ENCODE results near the gene NFAM1.

The NFAM1 gene

GRCh38 chr22:42361523-42361922 is 70.7 kb downstream of the NFAM1 start:
- no peaks in the 10 kb centered on the region for H3K4me1 ChIP-seq (ENCODE audit: control insufficient read depth in 1 of 2, insufficient read depth in 2 of 2, low read length in 2 of 2)
- H3K36me3 ChIP-seq (ENCODE audit: control insufficient read depth in 1 of 2, insufficient read depth in 2 of 2, low read length in 2 of 2) = no peaks in the 10 kb centered on the region
- no peaks in the 10 kb centered on the region for H3K9me3 ChIP-seq (ENCODE audit: control insufficient read depth in 1 of 2, low read length in 2 of 2)
- H3K9ac ChIP-seq (ENCODE audit: low read depth in 1 of 2, low read length in 2 of 2) = no peak overlapping the region
- no peaks in the 10 kb centered on the region for H3K27me3 ChIP-seq (ENCODE audit: control insufficient read depth in 1 of 2, insufficient read depth in 2 of 2, low read length in 2 of 2)
- no peak overlapping the region for H3K27ac ChIP-seq (ENCODE audit: low read depth, low read length)
- no peak overlapping the region for H3K4me3 ChIP-seq (ENCODE audit: low read depth in 1 of 2, low read length in 2 of 2)

- H3K4me1 ChIP-seq (ENCODE audit: control insufficient read depth in 1 of 2, insufficient read depth in 2 of 2, low read length in 2 of 2) = no peaks in the 10 kb centered on the region
- no peaks in the 10 kb centered on the region for H3K9me3 ChIP-seq (ENCODE audit: control insufficient read depth in 1 of 2, low read length in 2 of 2)
- no peaks in the 10 kb centered on the region for H3K36me3 ChIP-seq (ENCODE audit: control insufficient read depth in 1 of 2, insufficient read depth in 2 of 2, low read length in 2 of 2)
- no peak overlapping the region for H3K9ac ChIP-seq (ENCODE audit: low read depth in 1 of 2, low read length in 2 of 2)
- no peak overlapping the region for H3K4me3 ChIP-seq (ENCODE audit: low read depth in 1 of 2, low read length in 2 of 2)
- H3K27ac ChIP-seq (ENCODE audit: low read depth, low read length) = no peak overlapping the region
- no peaks in the 10 kb centered on the region for H3K27me3 ChIP-seq (ENCODE audit: control insufficient read depth in 1 of 2, insufficient read depth in 2 of 2, low read length in 2 of 2)
Measured at GRCh38 chr22:42360348-42360747, 71.9 kb downstream of the NFAM1 start.

GRCh38 chr22:42358643-42359558 is 73.3 kb downstream of the NFAM1 start:
- H3K9ac ChIP-seq (ENCODE audit: low read depth in 1 of 2, low read length in 2 of 2) = no peak overlapping the region
- H3K4me1 ChIP-seq (ENCODE audit: control insufficient read depth in 1 of 2, insufficient read depth in 2 of 2, low read length in 2 of 2) = no peaks in the 10 kb centered on the region
- H3K36me3 ChIP-seq (ENCODE audit: control insufficient read depth in 1 of 2, insufficient read depth in 2 of 2, low read length in 2 of 2) = no peaks in the 10 kb centered on the region
- H3K9me3 ChIP-seq (ENCODE audit: control insufficient read depth in 1 of 2, low read length in 2 of 2) = no peaks in the 10 kb centered on the region
- H3K27ac ChIP-seq (ENCODE audit: low read depth, low read length) = no peak overlapping the region
- H3K4me3 ChIP-seq (ENCODE audit: low read depth in 1 of 2, low read length in 2 of 2) = no peak overlapping the region
- no peaks in the 10 kb centered on the region for H3K27me3 ChIP-seq (ENCODE audit: control insufficient read depth in 1 of 2, insufficient read depth in 2 of 2, low read length in 2 of 2)

GRCh38 chr22:42357634-42358296 is 74.4 kb downstream of the NFAM1 start:
- no peak overlapping the region for H3K27ac ChIP-seq (ENCODE audit: low read depth, low read length)
- H3K4me1 ChIP-seq (ENCODE audit: control insufficient read depth in 1 of 2, insufficient read depth in 2 of 2, low read length in 2 of 2) = no peaks in the 10 kb centered on the region
- H3K27me3 ChIP-seq (ENCODE audit: control insufficient read depth in 1 of 2, insufficient read depth in 2 of 2, low read length in 2 of 2) = no peaks in the 10 kb centered on the region
- no peak overlapping the region for H3K9ac ChIP-seq (ENCODE audit: low read depth in 1 of 2, low read length in 2 of 2)
- no peaks in the 10 kb centered on the region for H3K9me3 ChIP-seq (ENCODE audit: control insufficient read depth in 1 of 2, low read length in 2 of 2)
- H3K36me3 ChIP-seq (ENCODE audit: control insufficient read depth in 1 of 2, insufficient read depth in 2 of 2, low read length in 2 of 2) = no peaks in the 10 kb centered on the region
- no peak overlapping the region for H3K4me3 ChIP-seq (ENCODE audit: low read depth in 1 of 2, low read length in 2 of 2)

GRCh38 chr22:42357221-42357620 is 75.0 kb downstream of the NFAM1 start:
- Histone ChIP-seq H3K9ac (ENCODE audit: low read depth in 1 of 2, low read length in 2 of 2) (no peak overlapping the region), H3K9me3 (ENCODE audit: control insufficient read depth in 1 of 2, low read length in 2 of 2) (no peaks in the 10 kb centered on the region), H3K36me3 (ENCODE audit: control insufficient read depth in 1 of 2, insufficient read depth in 2 of 2, low read length in 2 of 2) (no peaks in the 10 kb centered on the region), H3K4me1 (ENCODE audit: control insufficient read depth in 1 of 2, insufficient read depth in 2 of 2, low read length in 2 of 2) (no peaks in the 10 kb centered on the region), H3K27ac (ENCODE audit: low read depth, low read length) (no peak overlapping the region), H3K27me3 (ENCODE audit: control insufficient read depth in 1 of 2, insufficient read depth in 2 of 2, low read length in 2 of 2) (no peaks in the 10 kb centered on the region), H3K4me3 (ENCODE audit: low read depth in 1 of 2, low read length in 2 of 2) (no peak overlapping the region)

GRCh38 chr22:42356533-42356932 is 75.7 kb downstream of the NFAM1 start:
- no peaks in the 10 kb centered on the region for H3K4me1 ChIP-seq (ENCODE audit: control insufficient read depth in 1 of 2, insufficient read depth in 2 of 2, low read length in 2 of 2)
- H3K27me3 ChIP-seq (ENCODE audit: control insufficient read depth in 1 of 2, insufficient read depth in 2 of 2, low read length in 2 of 2) = no peaks in the 10 kb centered on the region
- H3K4me3 ChIP-seq (ENCODE audit: low read depth in 1 of 2, low read length in 2 of 2) = no peak overlapping the region
- no peak overlapping the region for H3K9ac ChIP-seq (ENCODE audit: low read depth in 1 of 2, low read length in 2 of 2)
- H3K36me3 ChIP-seq (ENCODE audit: control insufficient read depth in 1 of 2, insufficient read depth in 2 of 2, low read length in 2 of 2) = no peaks in the 10 kb centered on the region
- H3K27ac ChIP-seq (ENCODE audit: low read depth, low read length) = no peak overlapping the region
- no peaks in the 10 kb centered on the region for H3K9me3 ChIP-seq (ENCODE audit: control insufficient read depth in 1 of 2, low read length in 2 of 2)

GRCh38 chr22:42353883-42354727 is 78.1 kb downstream of the NFAM1 start:
- H3K27ac ChIP-seq (ENCODE audit: low read depth, low read length) = no peak overlapping the region
- no peak overlapping the region for H3K9ac ChIP-seq (ENCODE audit: low read depth in 1 of 2, low read length in 2 of 2)
- H3K4me1 ChIP-seq (ENCODE audit: control insufficient read depth in 1 of 2, insufficient read depth in 2 of 2, low read length in 2 of 2) = no peaks in the 10 kb centered on the region
- H3K36me3 ChIP-seq (ENCODE audit: control insufficient read depth in 1 of 2, insufficient read depth in 2 of 2, low read length in 2 of 2) = no peaks in the 10 kb centered on the region
- no peaks in the 10 kb centered on the region for H3K27me3 ChIP-seq (ENCODE audit: control insufficient read depth in 1 of 2, insufficient read depth in 2 of 2, low read length in 2 of 2)
- no peak overlapping the region for H3K4me3 ChIP-seq (ENCODE audit: low read depth in 1 of 2, low read length in 2 of 2)
- no peaks in the 10 kb centered on the region for H3K9me3 ChIP-seq (ENCODE audit: control insufficient read depth in 1 of 2, low read length in 2 of 2)

GRCh38 chr22:42350373-42350772 is 81.8 kb downstream of the NFAM1 start:
- Histone ChIP-seq H3K4me3 (ENCODE audit: low read depth in 1 of 2, low read length in 2 of 2) (no peak overlapping the region), H3K9ac (ENCODE audit: low read depth in 1 of 2, low read length in 2 of 2) (no peak overlapping the region), H3K36me3 (ENCODE audit: control insufficient read depth in 1 of 2, insufficient read depth in 2 of 2, low read length in 2 of 2) (no peaks in the 10 kb centered on the region), H3K4me1 (ENCODE audit: control insufficient read depth in 1 of 2, insufficient read depth in 2 of 2, low read length in 2 of 2) (no peaks in the 10 kb centered on the region), H3K9me3 (ENCODE audit: control insufficient read depth in 1 of 2, low read length in 2 of 2) (no peaks in the 10 kb centered on the region), H3K27ac (ENCODE audit: low read depth, low read length) (no peak overlapping the region), H3K27me3 (ENCODE audit: control insufficient read depth in 1 of 2, insufficient read depth in 2 of 2, low read length in 2 of 2) (no peaks in the 10 kb centered on the region)

GRCh38 chr22:42347281-42347824 is 84.8 kb downstream of the NFAM1 start:
- H3K9me3 ChIP-seq (ENCODE audit: control insufficient read depth in 1 of 2, low read length in 2 of 2) = no peaks in the 10 kb centered on the region
- H3K36me3 ChIP-seq (ENCODE audit: control insufficient read depth in 1 of 2, insufficient read depth in 2 of 2, low read length in 2 of 2) = no peaks in the 10 kb centered on the region
- peaks cover 0 to 7% of the 10 kb centered on the region in 2 donors for H3K27me3 ChIP-seq (ENCODE audit: control insufficient read depth in 1 of 2, insufficient read depth in 2 of 2, low read length in 2 of 2)
- no peaks in the 10 kb centered on the region for H3K4me1 ChIP-seq (ENCODE audit: control insufficient read depth in 1 of 2, insufficient read depth in 2 of 2, low read length in 2 of 2)
- H3K27ac ChIP-seq (ENCODE audit: low read depth, low read length) = no peak overlapping the region
- no peak overlapping the region for H3K9ac ChIP-seq (ENCODE audit: low read depth in 1 of 2, low read length in 2 of 2)
- H3K4me3 ChIP-seq (ENCODE audit: low read depth in 1 of 2, low read length in 2 of 2) = no peak overlapping the region
